HG03108 (cell line): ENCODE measurements around the gene CLIC6.
A peak's percentile ranks its signal among the peaks of the same experiment; 100 is the strongest.
"Not testable (repeated sequence)": the region's sequence is repeated elsewhere in the genome, so short reads cannot be mapped to it uniquely, and the experiment has no call there.

Experiments used
- ATAC-seq: cut with Tn5 transposase; IDR thresholded peaks from one replicate; pipeline ENCODE4 v1.9.1; 2021; ENCODE audit warnings: moderate library complexity; ENCODE audit not compliant: unreplicated experiment

CLIC6 gene

GRCh38 chr21:34691390-34692032 is 22.7 kb downstream of the CLIC6 start:
- ATAC-seq = no peak

DNA sequence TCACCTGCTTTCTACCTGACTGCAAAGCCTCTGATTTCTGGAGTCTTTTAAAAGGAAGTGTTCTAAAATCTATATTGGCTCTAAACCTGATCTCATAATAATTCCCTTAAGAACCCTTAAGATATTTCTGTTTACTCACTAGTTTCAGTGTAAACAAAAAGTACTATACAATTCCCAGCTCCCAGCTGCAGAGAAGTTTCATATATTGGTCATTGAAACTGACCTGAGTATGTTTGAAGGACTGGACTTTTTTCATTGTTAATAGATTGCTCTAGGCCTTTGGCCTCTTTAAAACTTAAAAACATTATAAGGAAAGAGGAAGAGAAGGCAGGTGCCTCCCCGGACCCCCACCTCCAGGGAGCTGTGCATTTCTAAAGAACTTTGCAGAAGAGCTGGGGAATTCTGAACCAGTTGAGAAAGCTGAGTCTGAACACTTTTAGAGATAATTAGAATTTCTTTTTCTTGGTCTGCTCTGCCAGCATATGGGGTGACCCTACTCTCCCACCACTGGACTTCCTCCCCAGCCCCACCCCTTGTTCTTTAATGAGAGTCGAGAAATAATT is 23.7 kb downstream of the CLIC6 start:
- ATAC-seq = no peak

- no peak for ATAC-seq
Measured at GRCh38 chr21:34693192-34693810, 24.5 kb downstream of the CLIC6 start.

DNA sequence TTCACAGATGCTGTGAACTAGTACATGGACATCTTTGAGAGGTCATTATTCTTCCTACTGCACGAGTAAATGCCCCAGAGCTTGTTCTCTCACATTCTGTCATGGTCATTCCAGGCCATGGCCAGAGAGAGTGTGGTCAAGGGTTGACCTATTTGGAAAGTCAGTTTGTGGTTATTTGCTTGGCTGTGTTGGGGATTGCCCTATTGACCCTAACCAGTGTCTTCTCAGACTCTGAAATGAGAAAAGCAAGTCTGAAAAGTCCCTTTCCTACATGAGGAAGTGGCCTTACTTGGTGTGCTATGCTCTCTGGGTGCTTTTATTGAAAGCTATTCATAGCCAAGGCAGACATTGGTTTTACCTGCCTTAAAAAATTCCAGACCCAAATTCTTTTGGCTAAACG is 26.6 kb downstream of the CLIC6 start:
- ATAC-seq = peak; percentile 81

DNA sequence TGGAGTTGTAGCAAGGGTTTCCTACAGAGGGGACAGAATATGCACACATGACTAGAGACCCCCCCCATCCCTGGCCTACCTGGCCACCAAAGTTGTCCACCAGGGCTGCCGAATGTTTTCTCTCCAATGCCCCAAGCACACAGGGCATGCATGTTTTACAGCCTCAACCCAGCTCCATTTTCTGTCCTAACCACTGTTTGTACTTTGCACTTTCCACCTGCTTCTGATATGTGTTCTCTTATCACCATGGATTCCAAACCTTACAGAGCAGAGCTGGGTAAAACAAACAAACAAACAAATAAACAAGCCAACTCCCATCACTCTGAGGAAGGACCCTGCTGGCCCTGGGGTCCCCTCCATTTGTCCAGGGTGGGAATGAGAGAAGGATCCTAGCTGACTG is 27.3 kb downstream of the CLIC6 start:
- no peak for ATAC-seq

DNA sequence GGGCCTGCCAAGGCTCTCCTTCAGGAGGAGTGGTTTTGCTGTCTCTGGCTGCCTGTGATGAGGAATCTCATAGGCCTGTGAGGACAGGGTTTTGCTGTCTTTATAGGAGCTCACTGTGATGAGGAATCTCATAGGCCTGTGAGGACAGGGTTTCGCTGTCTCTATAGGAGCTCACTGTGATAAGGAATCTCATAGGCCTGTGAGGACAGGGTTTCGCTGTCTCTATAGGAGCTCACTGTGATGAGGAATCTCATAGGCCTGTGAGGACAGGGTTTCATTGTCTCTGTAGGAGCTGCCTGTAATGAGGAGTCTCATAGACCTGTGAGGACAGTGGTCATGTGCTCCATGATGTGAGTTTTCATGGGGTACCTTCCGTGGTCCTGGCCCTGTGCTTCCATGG is 29.0 kb downstream of the CLIC6 start:
- no peak for ATAC-seq

DNA sequence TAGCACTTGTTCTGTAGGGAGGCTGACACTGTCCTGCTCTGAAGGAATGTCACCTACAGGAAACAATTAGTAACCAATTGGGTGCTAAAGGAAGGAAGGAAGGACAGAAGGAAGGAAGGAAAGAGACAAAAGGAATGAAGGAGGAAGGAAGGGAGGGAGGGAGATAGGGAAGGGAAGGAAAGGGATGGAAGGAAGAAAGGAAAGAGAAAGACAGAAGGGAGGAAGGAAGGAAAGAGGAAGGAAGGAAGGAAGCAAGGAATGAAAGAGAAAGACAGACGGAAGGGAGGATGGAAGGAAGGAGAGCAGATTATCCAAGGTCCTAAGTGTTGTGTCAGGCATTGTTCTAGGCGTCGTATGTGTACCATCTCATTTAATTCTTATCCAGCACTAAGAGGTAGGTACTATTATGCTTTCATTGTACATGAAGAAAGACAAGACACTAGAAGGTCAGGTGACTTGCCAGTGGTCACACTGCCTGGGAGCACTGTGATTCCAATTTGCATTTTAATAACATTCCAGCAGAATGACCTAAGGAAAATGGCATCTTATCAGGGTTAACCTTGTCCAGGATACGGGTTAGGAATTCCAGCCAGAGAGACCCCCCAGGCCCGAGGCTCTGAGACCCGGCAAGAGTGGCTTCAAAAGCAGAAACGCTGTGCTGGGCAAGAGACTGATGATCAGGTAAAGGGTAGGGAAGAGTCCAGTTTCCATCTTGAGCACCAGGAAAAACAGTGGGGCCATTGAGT is 29.6 kb downstream of the CLIC6 start:
- no peak for ATAC-seq

- ATAC-seq = no peak
Measured at GRCh38 chr21:34700605-34701004, 31.8 kb downstream of the CLIC6 start.

- no peak for ATAC-seq
Measured at GRCh38 chr21:34701726-34702125, 32.9 kb downstream of the CLIC6 start.

DNA sequence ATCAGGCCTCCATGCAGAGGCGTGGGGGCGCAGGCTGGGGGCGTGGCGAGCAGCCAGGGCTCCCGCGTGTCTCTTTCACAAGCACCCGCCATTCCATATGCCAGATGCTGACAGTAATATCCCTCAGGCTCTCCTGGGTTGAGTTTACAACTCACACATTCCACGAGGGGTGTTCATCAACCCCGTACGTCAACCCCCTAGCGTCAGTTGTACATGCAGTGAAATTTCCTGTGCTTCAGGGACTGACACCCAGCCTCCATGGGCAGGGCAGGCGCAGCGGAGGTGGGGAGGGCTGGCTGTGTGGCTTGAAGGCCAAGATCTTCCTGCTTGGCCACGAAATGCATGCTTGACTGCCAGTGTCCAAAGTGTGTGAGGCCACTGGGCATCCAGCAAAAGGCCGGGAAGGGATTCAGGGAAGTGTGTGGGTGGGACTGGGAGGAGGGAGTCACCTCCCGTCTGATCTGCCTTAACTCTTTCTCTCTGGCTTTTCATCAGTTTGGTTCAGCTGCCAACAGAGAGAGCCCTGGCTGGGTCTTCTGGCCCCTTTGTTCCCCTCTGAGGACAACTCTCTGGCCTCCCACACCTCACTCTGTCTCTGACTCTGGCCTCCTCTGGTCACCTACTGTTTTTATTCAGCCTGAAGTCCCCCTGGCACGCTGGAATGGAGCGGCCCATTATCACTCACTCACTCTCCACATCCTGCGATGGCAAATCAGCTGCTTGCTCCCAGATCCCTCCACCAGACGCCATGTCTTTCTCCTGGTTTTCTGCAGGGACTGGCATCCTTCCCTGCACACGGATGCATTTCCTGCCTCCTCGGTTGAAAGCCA is 33.8 kb downstream of the CLIC6 start:
- no peak for ATAC-seq

GRCh38 chr21:34703571-34703970 is 34.8 kb downstream of the CLIC6 start:
- ATAC-seq = no peak

GRCh38 chr21:34704119-34704518 is 35.3 kb downstream of the CLIC6 start:
- ATAC-seq = no peak

DNA sequence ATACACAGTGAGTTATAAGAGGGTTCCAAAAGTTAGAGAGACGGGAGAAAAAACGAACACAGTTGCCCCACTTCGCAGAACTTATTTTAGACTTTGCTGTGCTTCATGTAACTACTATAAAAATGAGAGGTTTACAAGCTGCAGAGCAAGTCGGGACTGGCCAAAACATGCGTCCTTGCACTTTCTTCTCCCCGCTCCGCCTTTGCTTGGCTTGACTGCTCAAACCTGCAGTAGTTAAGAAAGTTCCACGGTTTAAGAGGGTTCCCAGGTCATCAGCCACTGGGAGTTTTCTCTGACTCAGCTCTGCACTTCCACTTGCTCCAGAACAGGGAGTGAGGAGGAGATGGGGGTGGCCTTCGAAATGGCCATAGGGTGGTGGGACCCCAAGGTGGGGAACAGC is 36.2 kb downstream of the CLIC6 start:
- ATAC-seq = no peak

GRCh38 chr21:34706337-34706736 is 37.5 kb downstream of the CLIC6 start:
- ATAC-seq = no peak

- peak; percentile 81 for ATAC-seq
Measured at GRCh38 chr21:34707876-34708325, 39.1 kb downstream of the CLIC6 start.

DNA sequence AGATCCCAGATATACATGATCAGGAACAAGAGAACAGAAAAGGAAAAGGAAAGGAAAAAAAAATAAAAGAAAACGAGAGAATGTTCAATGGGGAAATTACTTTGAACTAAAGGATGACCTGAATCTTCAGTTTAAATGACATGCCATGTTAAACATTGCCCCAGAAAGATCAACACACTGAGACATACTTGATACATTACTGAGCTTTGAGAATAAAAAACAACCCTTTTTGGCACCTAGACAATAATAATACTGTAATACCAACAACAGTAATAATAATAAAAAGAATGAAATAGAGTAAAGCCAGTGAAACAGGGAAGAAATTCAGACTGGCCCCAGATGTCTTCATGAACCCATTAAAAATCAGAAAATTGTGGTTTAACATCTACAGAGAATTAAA is 44.8 kb downstream of the CLIC6 start:
- no peak for ATAC-seq

DNA sequence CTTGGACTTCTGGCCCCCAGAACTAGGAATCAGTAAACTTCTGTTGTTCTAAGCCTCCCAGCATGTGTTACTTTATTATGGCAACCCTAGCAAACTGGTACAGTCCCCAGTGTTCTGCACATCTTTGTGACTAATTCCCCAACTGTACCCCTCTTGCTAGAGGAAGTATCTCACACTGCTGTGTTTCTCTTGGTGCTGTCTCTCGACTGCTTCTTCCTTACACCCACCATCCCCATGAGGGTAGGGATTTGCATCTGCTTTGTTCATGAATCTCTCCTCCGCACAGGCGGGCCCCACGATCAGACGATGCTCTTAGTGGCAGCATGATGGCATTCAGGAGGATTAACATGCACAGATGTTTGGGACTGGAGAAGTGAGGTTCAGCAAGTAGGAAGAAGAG is 46.7 kb downstream of the CLIC6 start:
- no peak for ATAC-seq

DNA sequence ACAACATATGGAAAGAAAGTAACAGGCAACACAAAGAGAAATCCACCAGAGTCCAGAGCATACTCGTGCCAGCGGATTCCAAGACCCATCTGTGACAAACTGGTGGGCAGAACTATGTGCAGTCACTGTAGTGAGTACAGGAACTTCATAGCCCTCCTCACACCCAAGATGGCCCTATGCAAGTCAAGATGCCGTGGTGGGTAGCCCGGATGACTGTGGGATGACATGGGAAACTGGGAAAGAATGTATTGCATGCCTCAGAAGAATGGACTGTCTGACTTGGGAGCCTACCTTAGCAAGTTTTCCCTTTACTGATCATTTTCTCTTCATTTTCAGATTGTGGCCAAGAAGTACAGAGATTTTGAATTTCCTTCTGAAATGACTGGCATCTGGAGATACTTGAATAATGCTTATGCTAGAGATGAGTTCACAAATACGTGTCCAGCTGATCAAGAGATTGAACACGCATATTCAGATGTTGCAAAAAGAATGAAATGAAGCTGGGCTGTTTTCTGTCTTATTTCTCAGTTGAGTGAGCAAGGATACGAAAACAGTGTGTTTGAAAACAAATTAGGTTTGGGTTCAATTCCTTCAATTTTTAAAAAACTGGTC is 47.3 kb downstream of the CLIC6 start:
- no peak for ATAC-seq

DNA sequence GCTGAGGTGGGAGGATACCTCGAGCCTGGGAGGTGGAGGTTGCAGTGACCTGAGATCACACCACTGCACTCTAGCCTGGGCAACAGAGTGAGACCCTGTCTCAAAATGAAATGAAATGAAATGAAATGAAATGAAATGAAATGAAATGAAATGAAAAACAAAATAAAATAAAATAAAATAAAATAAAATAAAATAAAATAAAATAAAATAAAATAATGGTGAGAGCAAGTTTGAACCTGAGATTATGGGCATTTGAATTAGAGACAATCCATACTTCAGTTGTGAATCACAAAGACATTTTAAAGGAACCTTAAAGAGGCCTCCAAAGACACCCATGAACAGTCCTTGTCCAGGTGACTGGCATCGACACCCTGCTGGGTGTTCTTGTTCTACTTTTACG is 49.7 kb downstream of the CLIC6 start:
- not testable (repeated sequence) for ATAC-seq

GRCh38 chr21:34722684-34723300 is 54.0 kb downstream of the CLIC6 start:
- no peak for ATAC-seq
